GM18519 (cell line): Measurements from ENCODE around the gene ACBD5.
"Not testable (repeated sequence)": the region's sequence is repeated elsewhere in the genome, so short reads cannot be mapped to it uniquely, and the experiment has no call there.

Experiments used
- ATAC-seq: cut with Tn5 transposase; IDR thresholded peaks from one replicate; pipeline ENCODE4 v1.9.1; 2021; ENCODE audit warnings: mild to moderate bottlenecking, moderate library complexity; ENCODE audit not compliant: unreplicated experiment, low FRiP score

Gene ACBD5

DNA sequence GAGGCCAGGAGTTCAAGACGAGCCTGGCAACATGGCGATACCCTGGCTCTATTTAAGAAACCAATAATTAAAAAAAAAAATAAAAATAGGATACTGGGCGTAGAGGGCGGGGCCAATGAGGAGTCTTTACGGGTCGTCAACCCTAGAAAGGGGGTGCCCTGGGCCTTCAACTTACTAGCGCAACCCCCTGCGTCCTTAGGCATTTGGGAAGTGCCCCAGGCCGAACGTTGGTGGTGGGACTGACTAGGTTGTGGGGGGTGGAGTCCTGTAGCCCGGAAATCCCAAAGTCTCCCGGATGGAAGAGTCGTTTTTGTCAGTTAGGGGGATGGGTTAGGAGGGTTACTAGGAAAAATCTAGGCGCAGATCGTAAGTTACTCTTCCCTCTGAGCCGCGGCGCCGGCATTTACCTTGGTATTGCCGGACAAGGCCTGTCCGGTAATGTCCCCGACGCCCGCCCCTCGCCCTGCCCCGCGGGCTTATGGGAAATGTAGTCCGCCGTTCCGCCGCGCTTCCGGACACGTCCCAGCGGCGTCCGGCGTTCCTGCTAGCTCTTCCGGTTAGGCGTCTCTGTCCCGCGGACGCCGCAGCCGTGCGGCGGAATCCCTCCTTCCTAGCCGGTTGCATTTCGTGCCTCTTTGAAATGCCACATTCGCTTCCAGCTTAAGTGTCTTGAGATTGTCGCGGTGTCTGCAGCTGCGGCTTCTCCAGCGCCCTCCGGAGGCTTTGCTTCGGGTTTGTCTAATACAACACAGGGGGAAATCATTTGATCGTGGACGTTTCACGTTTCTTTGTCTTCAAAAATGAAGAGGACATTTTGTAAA, 1.3 kb upstream of the ACBD5 start:
- peak; percentile 68 for ATAC-seq

DNA sequence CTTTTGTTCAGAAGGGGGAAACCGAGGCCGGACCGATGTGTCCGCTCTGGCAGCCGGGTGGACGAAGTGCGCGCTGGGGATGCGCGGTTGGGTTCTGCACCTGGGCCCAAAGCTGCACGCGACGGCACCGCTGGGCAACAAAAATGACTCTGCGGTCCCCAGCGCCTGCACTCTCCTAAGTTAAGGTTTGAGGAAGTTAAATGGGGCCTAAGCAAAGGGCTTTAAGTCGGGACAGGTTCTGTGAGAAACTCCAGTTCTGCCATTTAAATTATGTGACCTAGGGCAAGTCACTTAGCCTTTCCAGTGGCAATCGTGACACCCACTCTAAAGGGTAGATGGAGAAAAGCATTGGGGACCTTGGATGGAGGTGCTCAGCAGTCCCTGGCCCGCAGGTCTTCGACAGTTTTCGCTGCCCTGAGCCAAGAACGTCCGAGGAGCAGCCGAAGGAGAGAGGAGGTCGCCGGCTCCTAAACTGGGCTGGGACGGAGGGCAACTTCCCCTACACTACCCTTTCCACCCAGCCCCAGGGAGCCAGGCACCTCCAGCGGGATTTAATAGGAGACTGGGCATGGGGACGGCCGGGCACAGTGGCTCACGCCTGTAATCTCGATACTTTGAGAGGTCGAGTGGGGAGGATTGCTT, 534 bp upstream of the ACBD5 start:
- ATAC-seq, result no peak

DNA sequence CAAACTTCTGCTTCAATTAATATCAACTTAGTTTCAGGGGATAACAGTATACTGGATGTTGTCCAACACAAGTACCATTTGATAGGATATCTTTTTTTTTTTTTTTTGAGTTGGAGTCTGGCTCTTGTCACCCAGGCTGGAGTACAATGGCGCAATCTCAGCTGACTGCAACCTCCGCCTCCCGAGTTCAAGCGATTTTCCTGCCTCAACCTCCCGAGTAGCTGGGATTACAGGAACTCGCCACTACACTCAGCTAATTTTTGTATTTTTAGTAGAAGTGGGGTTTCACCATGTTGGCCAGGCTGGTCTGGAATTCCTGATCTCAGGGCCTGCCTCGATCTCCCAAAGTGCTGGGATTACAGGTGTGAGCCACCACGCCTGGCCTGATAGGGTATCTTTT, 3.1 kb downstream of the ACBD5 start:
- not testable (repeated sequence) for ATAC-seq

GRCh38 chr10:27236589-27237128, 3.9 kb downstream of the ACBD5 start:
- not testable (repeated sequence) for ATAC-seq

DNA sequence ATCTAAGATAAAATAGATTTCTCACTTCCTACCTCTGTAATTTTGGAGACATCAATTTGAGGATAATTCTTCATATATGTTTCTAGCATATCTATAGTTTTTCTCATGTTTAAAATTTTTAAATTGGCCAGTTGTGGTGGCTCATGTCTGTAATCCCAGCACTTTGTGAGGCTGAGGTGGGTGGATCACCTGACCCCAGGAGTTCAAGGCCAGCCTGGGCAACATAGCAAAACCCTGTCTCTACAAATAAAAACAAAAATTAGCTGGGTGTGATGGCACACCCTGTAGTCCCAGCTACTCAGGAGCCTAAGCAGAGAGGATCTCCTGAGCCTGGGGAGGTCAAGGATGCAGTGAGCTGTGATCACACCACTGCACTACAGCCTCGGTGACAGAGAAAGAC, 4.9 kb downstream of the ACBD5 start:
- no peak for ATAC-seq

DNA sequence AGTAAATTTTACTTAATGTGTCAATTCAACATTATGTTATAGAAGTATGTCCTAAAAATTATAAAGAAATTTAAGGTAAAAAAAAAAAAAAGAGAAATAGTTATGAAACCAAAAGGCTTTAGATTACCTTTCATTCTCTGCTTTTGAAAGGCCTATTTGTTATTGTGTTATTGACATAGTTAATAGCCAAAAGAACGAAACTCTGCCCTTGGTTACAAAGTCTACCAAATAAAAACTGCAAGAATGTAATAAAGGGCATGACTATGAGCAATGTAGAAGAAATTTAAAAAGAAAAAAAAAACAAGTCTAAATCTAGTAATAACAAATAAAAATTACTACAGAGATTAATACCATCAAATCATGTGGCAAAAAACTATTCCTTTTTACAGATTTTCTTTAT, 10.6 kb downstream of the ACBD5 start:
- no peak for ATAC-seq

GRCh38 chr10:27225642-27226257, 14.8 kb downstream of the ACBD5 start:
- no peak for ATAC-seq

GRCh38 chr10:27225011-27225590, 15.5 kb downstream of the ACBD5 start:
- ATAC-seq, result no peak

- ATAC-seq, result no peak
Measured at GRCh38 chr10:27223964-27224363, 16.6 kb downstream of the ACBD5 start.

DNA sequence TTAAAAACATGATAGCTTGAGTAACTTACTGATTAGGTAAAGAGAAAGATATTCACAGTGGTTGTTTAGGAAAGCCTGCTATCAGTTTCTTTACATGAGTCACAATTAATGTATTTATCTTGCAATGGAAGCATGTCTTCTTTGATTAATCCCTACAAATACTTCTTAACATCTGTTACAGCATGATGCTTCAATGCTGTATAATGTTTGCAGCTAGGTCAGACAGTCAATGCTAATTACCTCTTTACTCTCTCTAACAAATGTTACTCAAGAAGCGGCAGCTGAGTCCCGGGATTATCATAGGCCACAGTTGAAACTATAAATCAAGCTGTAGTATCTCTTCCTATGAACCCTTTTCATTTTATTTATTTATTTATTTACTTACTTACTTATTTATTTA, 33.2 kb downstream of the ACBD5 start:
- ATAC-seq, result no peak

DNA sequence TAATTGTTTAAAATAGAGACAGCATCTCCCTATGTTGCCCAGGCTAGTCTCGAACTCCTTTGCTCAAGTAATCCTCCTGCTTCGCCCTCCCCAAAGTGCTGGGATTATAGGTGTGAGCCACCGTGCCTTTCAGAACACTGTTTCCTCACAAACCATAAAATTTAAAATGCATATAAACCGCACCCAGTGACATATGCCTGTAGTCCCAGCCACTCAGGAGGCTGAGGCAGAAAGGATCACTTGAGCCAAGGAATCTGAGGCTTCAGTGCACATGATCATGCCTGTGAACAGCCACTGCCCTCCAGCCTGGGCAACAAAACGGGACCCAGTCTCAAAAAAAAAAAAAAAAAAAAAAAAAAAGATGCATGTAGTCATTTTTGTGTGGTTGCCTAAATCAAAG, 36.8 kb downstream of the ACBD5 start:
- ATAC-seq, result no peak

GRCh38 chr10:27197980-27198620, 42.5 kb downstream of the ACBD5 start:
- ATAC-seq, result no peak

GRCh38 chr10:27192284-27192683, 48.3 kb downstream of the ACBD5 start:
- no peak for ATAC-seq

- no peak for ATAC-seq
Measured at GRCh38 chr10:27190508-27190907, 50.1 kb downstream of the ACBD5 start.

GRCh38 chr10:27188897-27189296, 51.7 kb downstream of the ACBD5 start:
- no peak for ATAC-seq

- no peak for ATAC-seq
Measured at GRCh38 chr10:27188259-27188658, 52.3 kb downstream of the ACBD5 start.

GRCh38 chr10:27169849-27170248, 70.7 kb downstream of the ACBD5 start:
- ATAC-seq, result no peak

DNA sequence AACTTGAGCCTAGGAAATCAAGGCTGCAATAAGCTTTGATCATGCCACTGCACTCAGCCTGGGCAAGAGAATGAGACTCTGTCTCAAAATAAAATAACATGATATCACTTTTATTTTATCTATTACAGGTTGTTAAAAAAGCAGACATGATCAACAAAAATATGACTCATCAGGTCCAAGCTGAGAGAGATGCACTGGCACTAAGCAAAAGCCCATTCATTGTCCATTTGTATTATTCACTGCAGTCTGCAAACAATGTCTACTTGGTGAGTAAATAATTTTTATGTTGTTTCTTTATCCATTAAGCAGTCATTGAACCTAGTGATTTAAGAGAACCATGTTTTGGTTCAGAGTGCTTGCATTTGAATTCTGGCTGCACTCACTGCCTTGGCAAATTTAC, 82.2 kb downstream of the ACBD5 start:
- no peak for ATAC-seq

DNA sequence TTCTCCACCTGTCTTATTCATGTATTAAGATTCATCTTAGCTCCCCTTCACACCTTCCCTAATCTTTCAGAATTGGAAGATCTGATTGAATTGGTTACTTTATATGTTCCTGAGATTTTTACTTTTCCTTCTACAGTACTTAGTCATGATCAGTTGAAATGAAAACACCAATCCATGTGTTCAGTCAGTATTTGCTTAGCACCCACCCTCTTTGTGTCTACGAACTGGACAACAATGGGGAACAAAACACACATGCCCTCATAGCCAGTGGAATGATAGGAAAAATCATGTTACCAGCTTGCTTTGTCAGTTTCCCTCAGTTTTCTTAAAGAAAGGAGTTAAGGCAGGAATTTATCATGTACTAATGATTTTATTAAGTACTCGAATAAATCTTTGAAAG, 83.4 kb downstream of the ACBD5 start:
- ATAC-seq, result no peak

- not testable (repeated sequence) for ATAC-seq
Measured at GRCh38 chr10:27156566-27156965, 84.0 kb downstream of the ACBD5 start.
